ENCODE data around the gene DNM3. TPM values are rescaled to one million over a fixed set of nuclear protein-coding genes. Genes with fewer than 3 reads are reported as not detected.

DNM3 gene
- total RNA-seq, 1 experiment from 2014 or later, result 0.11 TPM

DNA sequence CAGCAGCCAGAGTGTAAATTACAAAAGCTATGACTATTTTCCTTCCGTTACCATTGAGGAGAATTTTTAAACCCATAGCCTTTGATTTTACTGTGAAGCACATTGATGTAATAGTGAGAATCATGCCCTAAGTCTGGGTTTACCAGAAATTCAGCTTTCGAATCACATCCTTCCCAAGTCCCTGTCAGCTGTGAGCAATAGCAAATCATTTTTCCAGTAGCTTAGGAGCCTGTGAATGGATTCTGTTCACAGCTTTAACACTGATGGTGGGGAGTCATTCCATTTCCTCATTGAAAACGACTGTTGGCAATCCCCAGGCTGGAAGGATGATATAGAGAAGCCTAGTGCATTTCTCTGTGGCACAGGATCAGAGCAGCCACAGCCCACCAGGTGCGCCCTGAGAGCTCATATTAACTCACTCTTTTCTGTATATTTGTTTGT is 497.0 kb downstream of the DNM3 start:
- BruUV-seq (replicated peaks), result no TSS peak
- ChIA-PET CTCF (interaction anchor here (0.6 kb wide), 1 partner anchor 27 kb away, joined by 3 read pairs; no protein-coding TSS in a partner anchor), POLR2A (no interaction called here)
- Mint-ChIP-seq H3K4me1 (ENCODE audit: low read depth, unreplicated experiment) (no peaks in the 10 kb centered on the region), H3K9me3 (ENCODE audit: unreplicated experiment) (no peaks in the 10 kb centered on the region), H3K36me3 (ENCODE audit: insufficient read depth, unreplicated experiment) (no peaks in the 10 kb centered on the region), H3K27ac (ENCODE audit: unreplicated experiment) (no peak overlapping the region), H3K4me3 (ENCODE audit: unreplicated experiment) (no peak overlapping the region), H3K27me3 (ENCODE audit: insufficient read depth, unreplicated experiment) (no peaks in the 10 kb centered on the region)
- H3K9me3 ChIP-seq, result no peaks in the 10 kb centered on the region
- H3K36me3 ChIP-seq (ENCODE audit: control insufficient read depth, insufficient read depth, low read length), result no peaks in the 10 kb centered on the region
- no peaks in the 10 kb centered on the region for H3K27me3 ChIP-seq (replicated peaks; ENCODE audit: control insufficient read depth, insufficient read depth, low read length)
- TF ChIP-seq, protein P1, sequence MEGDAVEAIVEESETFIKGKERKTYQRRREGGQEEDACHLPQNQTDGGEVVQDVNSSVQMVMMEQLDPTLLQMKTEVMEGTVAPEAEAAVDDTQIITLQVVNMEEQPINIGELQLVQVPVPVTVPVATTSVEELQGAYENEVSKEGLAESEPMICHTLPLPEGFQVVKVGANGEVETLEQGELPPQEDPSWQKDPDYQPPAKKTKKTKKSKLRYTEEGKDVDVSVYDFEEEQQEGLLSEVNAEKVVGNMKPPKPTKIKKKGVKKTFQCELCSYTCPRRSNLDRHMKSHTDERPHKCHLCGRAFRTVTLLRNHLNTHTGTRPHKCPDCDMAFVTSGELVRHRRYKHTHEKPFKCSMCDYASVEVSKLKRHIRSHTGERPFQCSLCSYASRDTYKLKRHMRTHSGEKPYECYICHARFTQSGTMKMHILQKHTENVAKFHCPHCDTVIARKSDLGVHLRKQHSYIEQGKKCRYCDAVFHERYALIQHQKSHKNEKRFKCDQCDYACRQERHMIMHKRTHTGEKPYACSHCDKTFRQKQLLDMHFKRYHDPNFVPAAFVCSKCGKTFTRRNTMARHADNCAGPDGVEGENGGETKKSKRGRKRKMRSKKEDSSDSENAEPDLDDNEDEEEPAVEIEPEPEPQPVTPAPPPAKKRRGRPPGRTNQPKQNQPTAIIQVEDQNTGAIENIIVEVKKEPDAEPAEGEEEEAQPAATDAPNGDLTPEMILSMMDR (IDR thresholded peaks at IDR 0.05; ENCODE audit: insufficient read depth in 1 of 2, low read depth in 1 of 2, low read length in 1 of 2, severe bottlenecking in 1 of 2, unreplicated experiment in 1 of 2), result no peak
- no peaks in the 10 kb centered on the region for H3K4me1 ChIP-seq
- H3K4me3 ChIP-seq (ENCODE audit: low read depth, low read length), result no peak overlapping the region
- intact Hi-C loops (cut with micrococcal nuclease; ENCODE audit: unreplicated experiment), result no loop called here
- DNase-seq, result no peak

DNA sequence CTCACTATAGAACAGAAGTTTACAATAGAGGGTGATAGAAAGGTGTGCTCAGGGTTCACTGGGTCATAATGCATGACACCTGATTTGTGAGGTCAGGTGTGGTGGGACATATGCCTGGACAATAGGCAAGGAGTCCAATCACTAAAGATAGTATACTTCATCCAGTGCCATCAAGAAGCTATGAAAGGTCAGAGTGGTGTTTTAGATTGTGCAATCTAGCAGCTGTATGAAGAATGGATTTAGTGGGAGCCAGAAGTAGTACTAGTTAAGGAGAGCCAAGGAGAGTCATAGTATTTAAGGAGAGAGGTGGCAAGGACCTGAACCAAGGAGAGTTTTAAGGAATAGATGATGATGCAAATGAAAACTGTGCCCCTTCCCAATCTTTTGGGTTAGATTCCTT is 498.5 kb downstream of the DNM3 start:
- Mint-ChIP-seq H3K27ac (ENCODE audit: unreplicated experiment) (no peak overlapping the region), H3K4me1 (ENCODE audit: low read depth, unreplicated experiment) (no peaks in the 10 kb centered on the region), H3K27me3 (ENCODE audit: insufficient read depth, unreplicated experiment) (no peaks in the 10 kb centered on the region), H3K9me3 (ENCODE audit: unreplicated experiment) (no peaks in the 10 kb centered on the region), H3K4me3 (ENCODE audit: unreplicated experiment) (no peak overlapping the region), H3K36me3 (ENCODE audit: insufficient read depth, unreplicated experiment) (no peaks in the 10 kb centered on the region)
- Histone ChIP-seq H3K4me3 (ENCODE audit: low read depth, low read length) (no peak overlapping the region), H3K36me3 (ENCODE audit: control insufficient read depth, insufficient read depth, low read length) (no peaks in the 10 kb centered on the region), H3K27me3 (replicated peaks; ENCODE audit: control insufficient read depth, insufficient read depth, low read length) (no peaks in the 10 kb centered on the region), H3K9me3 (no peaks in the 10 kb centered on the region), H3K4me1 (no peaks in the 10 kb centered on the region)
- TF ChIP-seq, protein P1 (IDR thresholded peaks at IDR 0.05; ENCODE audit: insufficient read depth in 1 of 2, low read depth in 1 of 2, low read length in 1 of 2, severe bottlenecking in 1 of 2, unreplicated experiment in 1 of 2), result no peak
- CTCF ChIA-PET, result no interaction called here
- POLR2A ChIA-PET, result no interaction called here
- intact Hi-C loops (cut with micrococcal nuclease; ENCODE audit: unreplicated experiment), result no loop called here
- BruUV-seq (replicated peaks), result no TSS peak
- no peak for DNase-seq

DNA sequence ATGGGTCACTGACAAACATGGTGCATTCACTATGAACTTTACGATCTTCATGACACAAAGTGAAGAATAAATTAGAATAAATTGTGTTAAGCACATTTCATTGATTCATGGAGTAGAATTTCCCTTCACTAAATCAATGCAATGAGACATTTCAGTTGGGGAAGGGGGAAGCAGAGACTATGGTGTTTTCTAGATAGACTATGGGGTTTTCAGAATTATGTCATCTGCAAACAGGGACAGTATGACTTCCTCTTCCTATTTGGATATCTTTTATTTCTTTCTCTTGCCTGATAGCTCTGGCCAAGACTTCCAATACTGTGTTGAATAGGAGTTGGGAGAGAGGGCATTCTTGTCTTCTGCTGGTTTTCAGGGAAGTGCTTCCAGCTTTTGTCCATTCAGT is 499.2 kb downstream of the DNM3 start:
- TF ChIP-seq, protein P1 (IDR thresholded peaks at IDR 0.05; ENCODE audit: insufficient read depth in 1 of 2, low read depth in 1 of 2, low read length in 1 of 2, severe bottlenecking in 1 of 2, unreplicated experiment in 1 of 2), result no peak
- no peaks in the 10 kb centered on the region for H3K4me1 Mint-ChIP-seq (ENCODE audit: low read depth, unreplicated experiment)
- H3K36me3 Mint-ChIP-seq (ENCODE audit: insufficient read depth, unreplicated experiment), result no peaks in the 10 kb centered on the region
- no TSS peak for BruUV-seq (replicated peaks)
- H3K4me3 ChIP-seq (ENCODE audit: low read depth, low read length), result no peak overlapping the region
- no peaks in the 10 kb centered on the region for H3K27me3 Mint-ChIP-seq (ENCODE audit: insufficient read depth, unreplicated experiment)
- H3K27ac Mint-ChIP-seq (ENCODE audit: unreplicated experiment), result no peak overlapping the region
- ChIA-PET POLR2A (no interaction called here), CTCF (no interaction called here)
- no peak for DNase-seq
- H3K4me1 ChIP-seq, result no peaks in the 10 kb centered on the region
- H3K27me3 ChIP-seq (replicated peaks; ENCODE audit: control insufficient read depth, insufficient read depth, low read length), result no peaks in the 10 kb centered on the region
- intact Hi-C loops (cut with micrococcal nuclease; ENCODE audit: unreplicated experiment), result no loop called here
- no peak overlapping the region for H3K4me3 Mint-ChIP-seq (ENCODE audit: unreplicated experiment)
- H3K36me3 ChIP-seq (ENCODE audit: control insufficient read depth, insufficient read depth, low read length), result no peaks in the 10 kb centered on the region
- H3K9me3 Mint-ChIP-seq (ENCODE audit: unreplicated experiment), result no peaks in the 10 kb centered on the region
- no peaks in the 10 kb centered on the region for H3K9me3 ChIP-seq

Measured in Caco-2 (cell line).